PC-3 (cell line): ENCODE measurements around the gene BRIP1.

Experiments used
- CTCF ChIP-seq: fragments of 300-600 bp; sonication (generic); conservative IDR thresholded peaks from 2 replicates; pipeline ENCODE4 v1.5.1; 2017; ENCODE audit warnings: antibody characterized with exemption, low read depth, mild to moderate bottlenecking, low read length
- EZH2 ChIP-seq: fragments of 300-600 bp; sonication (generic); IDR thresholded peaks from one replicate; pipeline ENCODE4 v1.6.1; 2017; ENCODE audit warnings: antibody characterized with exemption, mild to moderate bottlenecking, low read length; ENCODE audit not compliant: unreplicated experiment
- EZH2phosphoT487 ChIP-seq: fragments of 300-600 bp; sonication (generic); IDR thresholded peaks from 2 replicates; pipeline ENCODE4 v1.6.1; 2018; ENCODE audit warnings: mild to moderate bottlenecking, antibody characterized with exemption, low read length, borderline replicate concordance

GRCh38 chr17:61658183-61658582, 205.1 kb downstream of the BRIP1 start:
- no peak for TF ChIP-seq CTCF
- no peak for TF ChIP-seq EZH2
- TF ChIP-seq EZH2phosphoT487 = no peak
